Right cardiac atrium (tissue), 5 donors: ENCODE results near the gene STX17. TPM values are rescaled to one million over a fixed set of nuclear protein-coding genes. Genes with fewer than 3 reads are reported as not detected.
"Not testable (repeated sequence)": the region's sequence is repeated elsewhere in the genome, so short reads cannot be mapped to it uniquely, and the experiment has no call there.

Experiments
- ATAC-seq, 2 donors: fragments of 200-7000 bp; cut with Tn5 transposase; one replicate each; pipeline versions ENCODE4 v1.8.0 to v1.9.1; 2020; ENCODE audit warnings: moderate library complexity in 2 of 2, mild to moderate bottlenecking in 1 of 2
- DNase-seq, 3 donors: peaks; one replicate each; pipeline ENCODE4 v3.0.0-alpha.2; 2020
- H3K27ac ChIP-seq: one replicate; pipeline ENCODE4 v1.5.1; 2013; ENCODE audit warnings: mild to moderate bottlenecking, low read length, control low read depth, moderate library complexity
- H3K27me3 ChIP-seq: one replicate; pipeline ENCODE4 v1.6.1; 2013; ENCODE audit not compliant: control insufficient read depth, insufficient read depth
- H3K4me1 ChIP-seq: one replicate; pipeline ENCODE4 v1.6.1; 2013; ENCODE audit warnings: low read length; ENCODE audit not compliant: control insufficient read depth, insufficient read depth
- H3K4me3 ChIP-seq: one replicate; pipeline ENCODE4 v1.5.1; 2013; ENCODE audit warnings: low read length, control low read depth
- H3K9me3 ChIP-seq: one replicate; pipeline ENCODE4 v1.6.1; 2013; ENCODE audit warnings: low read length; ENCODE audit not compliant: control insufficient read depth
- WGBS: extraction: QIAGEN DNeasy Blood & Tissue Kit; methylation state at CpG from one replicate; pipeline ENCODE4 v1.1.7; 2013; 5-methylcytosine and 5-hydroxymethylcytosine counted together
- intact Hi-C, 4 donors: fragments of 100-400 bp; cut with DNase I; formaldehyde crosslinking; loops; one replicate each; pipeline versions ENCODE4 v1.11.0 to v1.14.0; 2022 to 2023
- polyA plus RNA-seq: library from polyadenylated mRNA; stranded (reverse); fragments of 200-250 nt; gene quantifications from one replicate; pipeline ENCODE4 v1.2.3, GENCODE V29; 2013
- total RNA-seq, 4 donors: library from RNA; stranded (reverse); fragmentation: NEBNext Ultra II Directional; extraction: Animal tissue kit (Norgen Biotek cat#: 25700); gene quantifications; one replicate each; pipeline ENCODE4 v1.2.1, GENCODE V29; 2021
- donor health status: healthy with polysubstance abuse.
- donor health status: DM: no; HTN: yes; CAD: no.
- donor health status: DM: no; HTN: no; CAD: no.
- donor health status: DM: no; HTN: yes; CAD: no; lungs with severe emphysema.
- donor health status: DM: yes; HTN: yes; CAD: no.

STX17 gene
- total and polyA plus RNA-seq, 5 donors: 6.6 to 25.5 (median 23.4) TPM

DNA sequence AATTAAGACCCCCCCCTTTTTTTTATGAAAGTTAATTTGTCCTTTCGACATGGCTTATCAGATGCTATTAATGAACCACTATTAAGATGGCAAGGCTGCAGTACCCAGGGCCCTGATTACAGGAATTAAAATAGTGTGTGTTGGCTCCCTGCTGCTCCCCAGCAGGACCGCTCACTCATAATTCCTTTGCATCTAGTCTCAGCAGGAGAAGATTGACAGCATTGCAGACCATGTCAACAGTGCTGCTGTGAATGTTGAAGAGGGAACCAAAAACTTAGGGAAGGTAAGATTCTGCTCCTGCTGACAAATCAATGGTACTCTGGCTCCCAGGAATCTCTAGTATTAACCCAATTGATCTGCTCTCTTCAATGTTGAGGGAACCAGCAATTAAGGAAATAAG lies 61.0 kb downstream of the STX17 start:
- H3K4me1 ChIP-seq: no peaks in the 10 kb centered on the region
- H3K27me3 ChIP-seq: no peaks in the 10 kb centered on the region
- WGBS: 73% methylated on average over 2 of the region's 2 CpGs
- ATAC-seq (no peak), DNase-seq (peak in 1 of 3 donors; percentile 9)
- H3K4me3 ChIP-seq: no peak overlapping the region
- H3K9me3 ChIP-seq: no peaks in the 10 kb centered on the region
- H3K27ac ChIP-seq: no peak overlapping the region
- intact Hi-C loops: no loop called here

DNA sequence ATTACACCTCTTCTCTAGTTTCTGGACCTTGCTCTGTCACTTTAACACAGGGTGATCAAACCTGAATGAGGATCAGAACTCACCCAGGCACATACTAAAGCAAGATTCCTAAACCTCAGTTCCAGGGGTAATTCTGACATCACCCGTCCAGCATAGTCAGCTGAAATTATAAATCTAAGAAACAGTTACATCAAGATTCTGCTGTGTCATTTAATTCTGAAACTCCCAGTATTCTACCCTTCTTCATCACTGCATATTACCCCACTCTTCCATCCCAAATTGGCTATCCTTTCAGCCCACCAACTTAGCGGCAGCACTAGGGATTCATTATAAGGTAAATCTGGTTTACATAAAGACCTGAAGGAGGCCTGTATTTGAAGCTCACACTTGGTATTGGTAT lies 64.0 kb downstream of the STX17 start:
- WGBS: 98% methylated on average over 2 of the region's 2 CpGs
- Histone ChIP-seq H3K4me1 (no peaks in the 10 kb centered on the region), H3K9me3 (no peaks in the 10 kb centered on the region), H3K4me3 (no peak overlapping the region), H3K27me3 (no peaks in the 10 kb centered on the region), H3K27ac (no peak overlapping the region)
- ATAC-seq (no peak), DNase-seq (no peak)
- intact Hi-C loops: no loop called here

DNA sequence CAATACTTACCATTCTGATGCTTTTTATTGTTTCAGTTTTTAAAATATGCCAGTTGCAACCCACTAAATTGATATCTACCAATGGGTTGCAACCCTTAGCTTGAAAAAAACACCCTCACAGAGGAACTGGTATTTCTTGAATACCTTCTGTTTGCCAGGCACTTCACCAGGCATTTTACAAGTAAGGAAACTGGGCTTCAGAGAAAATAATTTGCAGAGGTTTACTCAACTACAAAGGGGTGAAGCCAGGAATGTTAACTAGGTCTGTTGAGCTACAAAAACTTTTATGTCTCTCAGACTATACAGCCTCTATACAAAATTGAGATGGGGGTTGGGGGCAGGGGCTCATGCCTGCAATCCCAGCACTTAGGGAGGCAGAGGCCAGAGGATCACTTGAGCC lies 65.0 kb downstream of the STX17 start:
- Histone ChIP-seq H3K27me3 (no peaks in the 10 kb centered on the region), H3K9me3 (no peaks in the 10 kb centered on the region), H3K4me3 (no peak overlapping the region), H3K27ac (no peak overlapping the region), H3K4me1 (no peaks in the 10 kb centered on the region)
- DNase-seq: no peak
- ATAC-seq: no peak
- intact Hi-C loops: no loop called here

DNA sequence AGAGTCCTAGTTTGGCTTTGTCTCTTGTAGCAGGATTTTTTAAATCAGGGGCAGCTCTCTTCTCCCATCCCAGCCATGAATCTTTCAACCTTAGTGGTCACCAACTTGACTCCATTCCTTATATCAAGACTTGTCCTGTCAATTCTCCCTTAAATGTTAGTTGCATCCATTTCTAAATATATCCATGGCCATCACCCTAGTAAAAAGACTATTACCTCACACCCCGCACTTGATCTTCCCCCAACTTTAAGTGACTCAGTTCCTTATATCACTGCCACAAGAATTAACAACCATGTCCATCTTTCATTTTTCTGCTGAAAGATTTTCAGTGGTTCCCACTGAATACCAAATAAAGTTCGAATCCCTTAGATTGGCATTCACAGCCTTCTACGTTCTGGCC lies 67.0 kb downstream of the STX17 start:
- Histone ChIP-seq H3K27ac (no peak overlapping the region), H3K4me1 (no peaks in the 10 kb centered on the region), H3K4me3 (no peak overlapping the region), H3K9me3 (no peaks in the 10 kb centered on the region), H3K27me3 (no peaks in the 10 kb centered on the region)
- DNase-seq (no peak), ATAC-seq (no peak)
- intact Hi-C loops: no loop called here
- 95% methylated on average over 3 of the region's 3 CpGs for WGBS

DNA sequence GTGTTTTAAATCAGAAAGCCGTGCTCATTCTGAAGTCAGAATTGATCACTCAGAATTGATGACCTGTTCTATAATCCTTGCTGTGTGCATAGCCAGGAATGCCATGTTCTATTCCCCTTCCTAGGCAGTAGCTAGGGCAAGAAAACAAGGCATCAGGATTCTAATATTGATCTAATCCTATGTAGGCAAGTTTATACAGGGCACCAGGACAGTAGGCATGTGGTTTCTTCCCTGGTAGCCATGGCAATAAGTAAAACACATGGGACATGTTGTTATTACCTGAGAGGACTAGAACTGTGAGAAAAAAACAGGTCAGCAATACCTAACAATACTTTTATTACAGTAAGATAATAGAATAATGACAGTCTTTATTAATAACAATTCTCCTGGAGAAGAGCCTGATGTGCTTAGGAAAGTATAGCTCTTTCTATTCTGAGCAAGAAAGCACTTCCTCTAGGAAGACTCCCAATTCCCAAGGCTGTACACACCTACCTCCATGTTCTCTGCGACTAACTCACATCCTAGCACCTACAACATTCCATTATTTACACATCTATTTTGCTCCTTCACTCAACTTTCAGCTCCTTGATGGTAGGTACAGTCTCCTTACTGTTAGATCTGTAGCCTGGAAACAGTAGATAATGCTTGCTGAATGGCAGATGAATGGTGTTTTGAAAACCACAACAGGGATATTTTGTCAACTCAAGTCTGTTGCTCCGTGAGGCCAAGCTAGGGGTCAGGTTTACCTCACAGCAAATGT lies 70.8 kb downstream of the STX17 start:
- H3K27me3 ChIP-seq: no peaks in the 10 kb centered on the region
- H3K27ac ChIP-seq: no peak overlapping the region
- no peaks in the 10 kb centered on the region for H3K9me3 ChIP-seq
- H3K4me1 ChIP-seq: no peaks in the 10 kb centered on the region
- intact Hi-C loops: no loop called here
- DNase-seq: no peak
- 86% methylated on average over 3 of the region's 3 CpGs for WGBS
- H3K4me3 ChIP-seq: no peak overlapping the region
- ATAC-seq: no peak

DNA sequence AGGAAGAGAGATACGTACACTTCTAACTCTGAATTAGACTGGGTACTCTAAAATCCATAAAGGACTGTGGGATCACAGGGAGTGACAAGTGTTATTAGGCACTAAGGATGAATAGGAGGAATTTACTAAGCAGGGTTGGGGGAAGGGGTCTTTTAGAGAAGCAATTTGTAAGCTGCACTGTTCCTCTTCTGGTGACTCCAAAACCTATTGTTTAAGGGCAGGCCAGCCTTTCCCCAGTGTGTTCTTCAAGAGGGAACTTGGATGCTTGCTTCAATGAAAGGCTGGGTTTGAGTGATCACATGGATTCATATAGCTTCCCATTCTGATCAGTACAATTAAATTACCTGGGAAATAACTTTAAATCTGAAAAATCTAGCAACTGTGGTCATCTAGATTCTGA lies 71.8 kb downstream of the STX17 start:
- intact Hi-C loops: no loop called here
- WGBS: 71% methylated on average over 1 of the region's 1 CpG

DNA sequence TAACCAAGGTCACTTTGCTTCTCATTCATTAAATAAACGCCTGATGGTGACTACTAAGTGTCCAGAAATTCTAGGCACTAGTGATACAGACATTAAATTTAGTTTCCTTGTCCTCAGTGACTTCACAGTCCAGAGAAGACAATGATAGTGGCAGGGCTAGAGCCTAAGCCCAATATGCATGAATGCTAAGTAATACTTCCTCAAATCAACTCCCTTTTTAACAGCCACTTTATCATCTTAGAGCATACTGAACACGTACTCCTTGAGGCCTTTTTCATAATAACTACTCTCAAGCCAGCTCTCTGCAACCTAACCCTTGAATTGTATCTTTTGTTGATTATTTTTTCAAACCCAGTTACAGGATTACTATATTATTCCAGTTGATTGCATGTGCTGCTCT lies 74.1 kb downstream of the STX17 start:
- H3K4me3 ChIP-seq: no peak overlapping the region
- DNase-seq (no peak), ATAC-seq (no peak)

More for the DNA sequence above, 71.8 kb downstream of the STX17 start:
- no peaks in the 10 kb centered on the region for H3K27me3 ChIP-seq
- no peaks in the 10 kb centered on the region for H3K9me3 ChIP-seq
- H3K27ac ChIP-seq: no peak overlapping the region
- H3K4me1 ChIP-seq: no peaks in the 10 kb centered on the region
- ATAC-seq (peak in 1 of 2 donors; percentile 23), DNase-seq (no peak)
- no peak overlapping the region for H3K4me3 ChIP-seq

DNA sequence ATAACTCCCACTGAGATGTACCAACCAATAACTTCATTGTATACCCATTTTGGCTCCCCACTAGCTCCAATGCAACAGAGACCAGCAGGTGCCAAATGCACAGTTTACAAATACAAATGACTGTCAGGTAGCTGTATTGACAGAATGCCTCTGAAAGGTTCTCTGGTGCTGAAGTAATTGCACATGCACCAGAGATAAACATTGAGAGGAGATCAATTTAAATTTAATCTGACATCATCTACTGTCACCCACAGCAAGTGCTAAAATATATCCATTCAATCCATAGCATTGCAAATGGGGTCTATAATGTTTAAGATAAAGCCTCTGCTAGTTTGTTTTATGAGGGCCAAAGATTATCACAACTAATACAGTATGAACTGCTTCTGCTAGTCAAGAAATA lies 80.2 kb downstream of the STX17 start:
- DNase-seq (no peak), ATAC-seq (no peak)
- Histone ChIP-seq H3K4me3 (no peak overlapping the region), H3K9me3 (no peaks in the 10 kb centered on the region), H3K4me1 (no peaks in the 10 kb centered on the region), H3K27me3 (no peaks in the 10 kb centered on the region), H3K27ac (no peak overlapping the region)
- intact Hi-C loops: no loop called here

More for the DNA sequence above, 74.1 kb downstream of the STX17 start:
- intact Hi-C loops: no loop called here
- 72% methylated on average over 2 of the region's 2 CpGs for WGBS
- no peaks in the 10 kb centered on the region for H3K27me3 ChIP-seq
- H3K4me1 ChIP-seq: no peaks in the 10 kb centered on the region
- no peaks in the 10 kb centered on the region for H3K9me3 ChIP-seq
- H3K27ac ChIP-seq: no peak overlapping the region

DNA sequence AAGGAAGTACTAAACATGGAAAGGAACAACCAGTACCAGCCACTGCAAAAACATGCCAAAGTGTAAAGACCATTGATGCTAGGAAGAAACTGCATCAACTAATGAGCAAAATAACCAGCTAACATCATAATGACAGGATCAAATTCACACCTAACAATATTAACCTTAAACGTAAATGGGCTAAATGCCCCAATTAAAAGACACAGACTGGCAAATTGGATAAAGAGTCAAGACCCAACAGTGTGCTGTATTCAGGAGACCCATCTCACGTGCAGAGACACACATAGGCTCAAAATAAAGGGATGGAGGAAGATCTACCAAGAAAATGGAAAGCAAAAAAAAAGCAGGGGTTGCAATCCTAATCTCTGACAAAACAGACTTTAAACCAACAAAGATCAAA lies 84.1 kb downstream of the STX17 start:
- intact Hi-C loops, H3K27ac ChIP-seq, DNase-seq, H3K4me1 ChIP-seq, ATAC-seq, H3K4me3 ChIP-seq, H3K9me3 ChIP-seq, H3K27me3 ChIP-seq: not testable (repeated sequence)
- 93% methylated on average over 2 of the region's 2 CpGs for WGBS

DNA sequence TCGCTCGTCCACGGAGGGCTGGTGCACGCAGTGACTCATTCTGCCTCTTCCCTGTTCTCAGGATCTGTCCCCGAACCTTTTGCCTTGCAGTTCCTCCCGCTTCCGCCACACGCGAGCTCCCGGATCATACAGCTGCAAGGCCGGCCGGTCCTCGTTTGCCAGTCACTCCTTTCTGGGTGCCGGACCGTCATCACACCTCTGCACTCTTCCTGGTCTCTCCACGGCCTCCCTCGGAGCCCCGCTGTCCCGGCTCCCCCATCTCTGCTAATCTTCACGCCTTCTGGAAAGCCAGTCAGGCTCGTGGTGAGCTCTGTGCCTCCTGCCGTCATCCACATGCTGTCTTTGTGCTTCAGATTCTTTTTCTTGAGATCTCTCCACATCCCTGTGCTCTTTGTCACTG lies 91.8 kb downstream of the STX17 start:
- intact Hi-C loops: no loop called here
- ATAC-seq (no peak), DNase-seq (peak in 1 of 3 donors; percentile 46)
- WGBS: 91% methylated on average over 22 of the region's 22 CpGs
- H3K27ac ChIP-seq: no peak overlapping the region
- no peak overlapping the region for H3K4me3 ChIP-seq
- no peaks in the 10 kb centered on the region for H3K4me1 ChIP-seq
- H3K9me3 ChIP-seq: no peaks in the 10 kb centered on the region
- no peaks in the 10 kb centered on the region for H3K27me3 ChIP-seq

DNA sequence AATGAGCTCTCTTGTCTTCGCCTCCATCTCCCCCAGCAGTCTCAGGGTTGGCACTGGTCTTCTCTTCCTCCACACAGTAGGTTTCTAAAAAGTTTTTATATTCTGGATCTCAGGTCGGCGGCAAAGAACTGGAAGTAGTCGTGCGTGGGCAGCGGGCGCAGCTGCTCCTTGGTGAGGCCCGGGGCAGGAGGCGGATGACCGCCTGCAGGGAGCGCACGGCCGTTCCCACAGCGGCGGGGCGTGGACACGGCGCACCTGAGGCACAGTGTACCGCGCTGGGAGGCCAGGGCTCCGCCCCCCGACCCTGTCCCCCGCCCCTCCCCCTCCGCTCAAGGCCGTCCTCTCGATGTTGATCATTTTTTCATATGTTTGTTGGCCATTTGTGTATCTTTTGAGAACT lies 92.4 kb downstream of the STX17 start:
- H3K9me3 ChIP-seq: no peaks in the 10 kb centered on the region
- H3K4me3 ChIP-seq: no peak overlapping the region
- WGBS: 97% methylated on average over 26 of the region's 26 CpGs
- intact Hi-C loops: no loop called here
- no peak overlapping the region for H3K27ac ChIP-seq
- DNase-seq (no peak), ATAC-seq (no peak)
- no peaks in the 10 kb centered on the region for H3K4me1 ChIP-seq
- no peaks in the 10 kb centered on the region for H3K27me3 ChIP-seq

DNA sequence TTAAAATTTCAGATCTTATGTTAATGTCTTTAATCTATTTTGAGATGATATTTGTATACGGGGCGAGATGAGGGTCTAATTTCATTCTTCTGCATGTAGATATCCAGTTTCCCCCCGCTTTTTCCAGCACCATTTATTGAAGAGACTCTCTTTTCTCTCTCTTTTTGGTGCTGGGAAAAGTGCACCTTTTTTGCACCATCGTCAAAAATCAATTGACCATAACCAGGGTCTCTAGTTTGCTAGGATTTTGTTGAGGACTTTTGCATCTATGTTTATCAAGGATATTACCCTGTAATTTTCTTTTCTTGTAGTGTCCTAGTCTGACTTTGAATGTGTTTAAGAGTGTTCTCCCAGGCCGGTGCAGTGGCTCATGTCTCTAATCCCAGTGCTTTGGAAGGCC lies 93.3 kb downstream of the STX17 start:
- H3K4me1 ChIP-seq: no peaks in the 10 kb centered on the region
- intact Hi-C loops: no loop called here
- H3K9me3 ChIP-seq: no peaks in the 10 kb centered on the region
- 97% methylated on average over 5 of the region's 5 CpGs for WGBS
- no peak overlapping the region for H3K4me3 ChIP-seq
- H3K27me3 ChIP-seq: no peaks in the 10 kb centered on the region
- DNase-seq: no peak
- no peak overlapping the region for H3K27ac ChIP-seq
- no peak for ATAC-seq
